Prostate gland (tissue), 2 donors: ENCODE measurements around the gene PCDHA11.

Experiments
- POLR2A ChIP-seq: fragments of 450-650 bp; IDR thresholded peaks from one replicate; pipeline ENCODE4 v1.6.1; 2016; ENCODE audit warnings: antibody characterized with exemption, mild to moderate bottlenecking
- POLR2AphosphoS5 ChIP-seq: sonication (generic); formaldehyde crosslinking; IDR thresholded peaks from one replicate; pipeline ENCODE4 v1.6.1; 2017; ENCODE audit warnings: antibody characterized with exemption
- TF ChIP-seq, protein P1 (sequence below), 4 experiments: fragments of 200-600 bp in 2 of 4; fragments of 450-650 bp in 2 of 4; sonication (generic) in 2 of 4; IDR thresholded peaks; 1 replicate in 3 of 4; 2 replicates in 1 of 4; pipeline ENCODE4 v1.5.1; 2016 to 2019; ENCODE audit warnings: antibody characterized with exemption in 4 of 4, mild to moderate bottlenecking in 2 of 4, moderate library complexity in 2 of 4

DNA sequence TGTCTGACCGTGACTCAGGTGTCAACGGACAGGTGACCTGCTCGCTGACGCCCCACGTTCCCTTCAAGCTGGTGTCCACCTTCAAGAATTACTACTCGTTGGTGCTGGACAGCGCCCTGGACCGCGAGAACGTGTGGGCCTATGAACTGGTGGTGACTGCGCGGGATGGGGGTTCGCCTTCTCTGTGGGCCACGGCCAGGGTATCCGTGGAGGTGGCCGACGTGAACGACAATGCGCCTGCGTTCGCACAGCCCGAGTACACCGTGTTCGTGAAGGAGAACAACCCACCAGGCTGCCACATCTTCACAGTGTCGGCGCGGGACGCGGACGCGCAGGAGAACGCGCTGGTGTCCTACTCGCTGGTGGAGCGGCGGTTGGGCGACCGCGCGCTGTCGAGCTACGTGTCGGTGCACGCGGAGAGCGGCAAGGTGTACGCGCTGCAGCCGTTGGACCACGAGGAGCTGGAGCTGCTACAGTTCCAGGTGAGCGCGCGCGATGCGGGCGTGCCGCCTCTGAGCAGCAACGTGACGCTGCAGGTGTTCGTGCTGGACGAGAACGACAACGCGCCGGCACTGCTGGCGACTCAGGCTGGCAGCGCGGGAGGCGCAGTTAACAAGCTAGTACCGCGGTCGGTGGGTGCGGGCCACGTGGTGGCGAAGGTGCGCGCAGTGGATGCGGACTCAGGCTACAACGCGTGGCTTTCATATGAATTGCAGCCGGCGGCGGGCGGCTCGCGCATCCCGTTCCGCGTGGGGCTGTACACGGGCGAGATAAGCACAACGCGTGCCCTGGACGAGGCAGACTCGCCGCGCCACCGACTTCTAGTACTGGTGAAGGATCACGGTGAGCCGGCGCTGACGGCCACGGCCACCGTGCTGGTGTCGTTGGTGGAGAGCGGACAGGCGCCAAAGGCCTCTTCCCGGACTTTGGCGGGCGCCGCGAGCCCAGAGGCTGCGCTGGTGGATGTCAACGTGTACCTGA is 1.8 kb downstream of the PCDHA11 start:
- TF ChIP-seq, protein P1, sequence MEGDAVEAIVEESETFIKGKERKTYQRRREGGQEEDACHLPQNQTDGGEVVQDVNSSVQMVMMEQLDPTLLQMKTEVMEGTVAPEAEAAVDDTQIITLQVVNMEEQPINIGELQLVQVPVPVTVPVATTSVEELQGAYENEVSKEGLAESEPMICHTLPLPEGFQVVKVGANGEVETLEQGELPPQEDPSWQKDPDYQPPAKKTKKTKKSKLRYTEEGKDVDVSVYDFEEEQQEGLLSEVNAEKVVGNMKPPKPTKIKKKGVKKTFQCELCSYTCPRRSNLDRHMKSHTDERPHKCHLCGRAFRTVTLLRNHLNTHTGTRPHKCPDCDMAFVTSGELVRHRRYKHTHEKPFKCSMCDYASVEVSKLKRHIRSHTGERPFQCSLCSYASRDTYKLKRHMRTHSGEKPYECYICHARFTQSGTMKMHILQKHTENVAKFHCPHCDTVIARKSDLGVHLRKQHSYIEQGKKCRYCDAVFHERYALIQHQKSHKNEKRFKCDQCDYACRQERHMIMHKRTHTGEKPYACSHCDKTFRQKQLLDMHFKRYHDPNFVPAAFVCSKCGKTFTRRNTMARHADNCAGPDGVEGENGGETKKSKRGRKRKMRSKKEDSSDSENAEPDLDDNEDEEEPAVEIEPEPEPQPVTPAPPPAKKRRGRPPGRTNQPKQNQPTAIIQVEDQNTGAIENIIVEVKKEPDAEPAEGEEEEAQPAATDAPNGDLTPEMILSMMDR (IDR thresholded peaks at IDR 0.05) = no peak
- TF ChIP-seq POLR2AphosphoS5 (no peak), POLR2A (no peak)
